Ammon's horn (tissue), 1 donor: ENCODE measurements around the gene MCHR1.
"Not testable (repeated sequence)": the region's sequence is repeated elsewhere in the genome, so short reads cannot be mapped to it uniquely, and the experiment has no call there.

Experiments used
- DNase-seq: peaks from one replicate; pipeline ENCODE4 v3.0.0-alpha.2; 2016; ENCODE audit warnings: low spot score

Gene MCHR1

DNA sequence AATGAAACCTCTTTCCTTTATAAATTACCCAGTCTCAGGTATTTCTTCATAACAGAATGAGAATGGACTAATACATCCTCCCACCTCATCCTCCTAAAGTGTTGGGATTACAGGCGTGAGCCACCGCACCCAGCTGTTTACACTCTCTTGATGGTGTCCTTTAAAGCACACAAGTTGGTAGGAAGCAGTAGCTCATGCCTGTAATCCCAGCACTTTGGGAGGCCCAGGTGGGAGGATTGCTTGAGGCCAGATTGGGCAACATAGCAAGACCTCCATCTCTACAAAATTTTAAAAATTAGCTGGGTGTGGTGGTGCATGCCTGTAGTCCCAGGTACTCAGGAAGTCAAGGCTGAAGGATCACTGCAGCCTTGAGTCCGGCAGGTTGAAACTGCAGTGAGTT, 23.3 kb upstream of the MCHR1 start:
- DNase-seq = not testable (repeated sequence)

DNA sequence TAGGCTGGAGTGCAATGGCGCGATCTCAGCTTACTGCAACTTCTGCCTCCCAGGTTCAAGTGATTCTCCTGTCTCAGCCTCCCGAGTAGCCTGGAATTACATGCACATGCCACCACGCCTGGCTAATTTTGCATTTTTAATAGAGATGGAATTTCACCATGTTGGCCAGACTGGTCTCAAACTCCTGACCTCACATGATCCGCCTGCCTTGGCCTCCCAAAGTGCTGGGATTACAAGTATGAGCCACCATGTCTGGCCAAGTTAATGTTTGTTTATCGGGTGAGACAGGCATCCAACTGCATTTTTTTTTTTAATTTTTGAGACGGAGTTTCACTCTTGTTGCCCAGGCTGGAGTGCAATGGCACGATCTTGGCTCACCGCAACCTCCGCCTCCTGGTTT, 22.6 kb upstream of the MCHR1 start:
- not testable (repeated sequence) for DNase-seq

DNA sequence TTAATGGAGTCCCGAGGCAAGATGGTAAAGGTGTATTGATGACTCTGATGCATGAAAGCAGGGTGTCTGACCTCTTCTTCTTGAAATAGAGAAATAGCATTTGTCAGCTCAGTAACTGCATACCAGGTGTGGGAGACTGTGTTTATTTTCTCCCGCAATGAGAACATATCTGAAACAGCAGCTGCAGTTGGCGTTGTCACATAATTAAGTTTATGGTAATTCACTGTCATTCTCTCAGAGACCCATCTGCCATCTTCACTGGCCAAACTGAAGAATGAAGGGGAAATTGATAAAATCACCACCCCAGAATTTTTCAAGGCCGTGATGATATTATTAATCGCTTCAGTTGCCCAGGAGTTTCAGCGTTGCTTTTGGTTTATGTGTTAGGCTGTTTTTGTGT, 20.1 kb upstream of the MCHR1 start:
- DNase-seq = no peak

DNA sequence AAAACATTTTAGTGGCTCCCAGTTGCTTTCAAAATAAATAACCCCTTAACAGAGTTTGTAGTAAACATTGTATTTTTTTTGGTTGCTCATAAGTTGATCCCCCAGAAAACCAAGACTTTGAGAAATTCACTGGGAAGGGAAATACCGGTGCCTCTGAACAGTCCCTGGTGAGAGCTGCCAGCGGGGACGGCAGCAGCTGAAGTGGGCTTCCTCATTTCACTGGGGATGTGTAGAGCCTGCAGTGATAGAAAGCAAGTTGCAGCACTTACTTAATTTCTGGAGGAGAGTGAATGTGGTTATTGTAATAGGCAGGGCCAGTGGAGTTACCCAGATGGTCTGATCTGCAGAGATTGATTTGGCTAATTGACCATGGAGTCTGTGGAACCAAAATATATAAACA, 18.6 kb upstream of the MCHR1 start:
- DNase-seq = no peak

DNA sequence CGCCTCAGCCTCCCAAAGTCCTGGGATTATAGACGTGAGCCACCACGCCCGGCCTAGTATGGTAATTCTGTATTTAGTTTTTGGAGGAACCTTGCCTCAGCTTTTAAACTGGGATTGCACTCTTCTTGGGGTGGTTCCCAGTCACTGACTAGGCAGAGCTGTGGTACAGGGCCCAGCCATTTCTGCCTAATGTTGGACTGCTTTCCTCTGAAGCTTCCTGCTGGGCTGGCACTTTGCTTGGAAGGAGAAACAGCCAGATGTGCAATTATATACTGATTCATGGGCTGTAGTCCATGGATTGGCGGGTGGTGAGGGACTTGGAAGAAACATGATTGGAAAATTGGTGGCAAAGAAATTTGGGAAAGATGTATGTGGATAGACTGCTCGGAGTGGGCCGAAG, 17.6 kb upstream of the MCHR1 start:
- no peak for DNase-seq

DNA sequence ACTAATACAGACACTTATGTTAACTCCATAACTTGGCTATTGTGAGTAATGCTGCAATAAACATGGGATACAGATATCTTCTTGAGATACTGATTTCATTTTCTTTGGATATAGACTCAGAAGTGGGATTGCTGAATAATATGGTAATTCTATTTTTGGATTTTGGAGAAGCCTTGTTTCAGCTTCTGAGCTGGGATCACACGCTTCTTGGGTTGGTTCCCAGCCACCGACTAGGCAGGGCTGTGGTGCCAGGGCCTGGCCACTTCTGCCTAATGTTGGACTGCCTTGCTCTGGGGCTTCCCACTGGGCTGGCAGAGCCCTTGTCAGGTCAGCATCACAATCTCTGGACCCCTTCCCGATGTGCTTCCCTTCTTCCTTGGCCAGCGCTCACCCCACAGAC, 14.0 kb upstream of the MCHR1 start:
- DNase-seq = peak; percentile 61

DNA sequence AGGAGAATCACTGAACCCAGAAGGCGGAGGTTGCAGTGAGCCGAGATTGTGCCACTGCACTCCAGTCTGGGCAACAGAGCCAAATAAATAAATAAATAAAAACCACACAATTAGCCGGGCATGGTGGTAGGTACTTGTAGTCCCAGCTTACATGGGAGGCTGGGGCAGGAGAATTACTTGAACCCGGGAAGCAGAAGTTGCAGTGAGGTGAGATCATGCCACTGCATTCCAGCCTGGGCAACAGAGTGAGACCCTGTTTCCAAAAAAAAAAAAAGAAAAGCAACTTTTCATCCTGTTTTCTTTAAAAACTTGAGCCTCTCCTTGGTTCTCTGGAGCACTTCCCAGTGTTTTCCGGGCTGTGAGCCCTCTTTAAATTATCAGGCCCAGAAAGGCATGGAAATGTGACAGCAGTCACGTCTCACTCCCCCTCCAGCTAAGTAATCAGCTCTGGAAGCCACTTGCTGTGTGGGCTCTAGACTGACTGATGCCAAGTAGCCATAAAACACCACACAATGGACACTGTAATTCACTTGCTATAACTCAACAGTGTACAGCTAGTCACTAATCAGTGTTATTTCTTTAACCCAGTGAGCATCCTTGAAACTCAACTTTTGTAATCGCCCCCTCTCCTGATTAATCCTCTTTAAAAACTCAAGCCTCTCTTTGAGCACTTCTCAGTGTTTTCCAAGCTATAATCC, 13.0 kb upstream of the MCHR1 start:
- no peak for DNase-seq

DNA sequence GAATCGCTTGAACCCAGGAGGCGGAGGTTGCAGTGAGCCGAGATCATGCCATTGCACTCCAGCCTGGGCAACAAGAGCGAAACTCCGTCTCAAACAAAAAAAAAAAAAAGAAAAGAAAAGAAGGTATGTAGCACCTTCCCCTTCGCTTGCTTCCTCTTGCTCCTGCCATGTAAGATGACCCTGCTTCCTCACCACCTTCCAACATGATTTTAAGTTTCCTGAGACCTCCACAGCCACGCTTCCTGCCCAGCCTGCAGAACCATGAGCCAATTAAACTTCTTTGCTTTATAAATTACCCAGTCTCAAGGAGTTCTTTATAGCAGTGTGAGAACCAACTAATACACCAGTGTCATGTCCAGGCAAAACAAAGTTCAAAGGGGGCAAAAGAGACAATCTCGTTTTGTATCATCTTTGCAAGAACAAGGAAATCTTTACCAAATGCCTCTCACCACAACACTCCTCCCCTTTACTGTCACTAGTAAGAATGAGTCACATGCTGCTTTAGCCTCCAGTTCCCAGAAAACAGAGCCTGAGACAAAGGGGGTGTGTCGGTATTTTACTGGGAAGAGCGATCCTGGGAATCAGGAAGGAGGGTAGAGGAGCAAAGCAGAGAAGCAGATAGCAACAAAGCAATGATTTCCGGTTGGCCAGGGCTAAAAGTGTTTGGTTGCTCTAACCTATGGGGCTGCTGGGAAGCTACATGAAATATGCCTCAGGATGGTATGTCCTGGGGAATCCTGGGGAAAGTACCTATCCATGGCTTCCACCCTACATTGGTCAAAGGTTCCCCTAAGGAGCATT, 10.5 kb upstream of the MCHR1 start:
- no peak for DNase-seq

DNA sequence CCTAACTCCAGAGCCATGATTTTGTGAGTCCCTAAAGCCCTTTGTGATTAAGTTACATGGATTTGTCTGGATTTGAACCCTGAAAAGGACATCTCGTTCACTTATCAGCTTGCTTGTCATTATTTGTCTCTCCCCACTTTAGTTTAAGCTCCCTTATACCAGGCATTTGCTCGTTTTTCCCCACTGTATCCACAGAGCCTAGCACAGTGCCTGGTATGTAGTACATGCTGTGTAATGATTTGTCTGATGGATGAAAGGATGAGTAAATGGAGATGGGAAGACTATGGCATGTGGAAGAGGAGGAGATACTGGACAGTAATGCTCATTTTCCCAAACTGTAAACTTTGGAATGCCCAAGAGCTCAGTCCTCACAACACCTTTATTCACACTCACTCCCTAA, 9.2 kb upstream of the MCHR1 start:
- DNase-seq = no peak

DNA sequence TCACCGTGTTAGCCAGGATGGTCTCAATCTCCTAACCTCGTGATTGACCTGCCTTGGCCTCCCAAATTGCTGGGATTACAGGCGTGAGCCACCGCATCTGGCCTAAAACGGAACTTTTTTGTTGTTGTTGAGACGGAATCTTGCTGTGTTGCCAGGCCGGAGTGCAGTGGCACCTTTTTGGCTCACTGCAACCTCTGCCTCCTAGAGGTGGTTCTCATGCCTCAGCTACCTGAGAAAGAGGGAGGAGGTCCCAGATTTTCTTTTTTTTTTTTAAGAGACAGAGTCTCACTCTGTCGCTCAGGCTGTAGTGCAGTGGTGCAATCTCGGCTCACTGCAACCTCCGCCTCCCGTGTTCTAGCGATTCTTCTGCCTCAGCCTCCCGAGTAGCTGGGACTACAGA, 7.9 kb upstream of the MCHR1 start:
- DNase-seq = no peak

DNA sequence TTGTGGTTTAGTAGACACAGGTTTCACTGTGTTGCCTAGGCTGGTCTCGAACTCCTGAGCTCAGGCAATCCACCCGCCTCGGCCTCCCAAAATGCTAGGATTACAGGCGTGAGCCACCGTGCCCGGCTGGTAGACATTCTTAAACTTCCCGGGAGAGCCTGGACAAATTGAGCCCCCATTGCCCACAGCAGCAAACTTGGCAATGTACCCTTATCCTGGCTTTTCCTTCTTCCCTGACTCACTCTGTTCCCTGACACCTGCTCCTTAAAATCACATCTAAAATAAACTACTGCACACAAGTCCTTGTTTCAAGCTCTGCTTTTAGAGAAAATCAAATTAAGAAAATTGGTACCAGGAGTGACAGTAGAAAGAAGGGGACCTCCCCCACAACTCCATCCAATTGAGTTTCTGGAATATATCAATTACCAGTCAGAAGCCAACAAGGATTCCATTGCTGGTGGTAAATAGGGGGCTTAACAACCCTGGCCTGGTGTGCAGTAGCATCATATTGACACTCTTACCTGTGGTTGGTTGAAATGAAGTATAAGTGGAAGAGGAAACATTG, 7.4 kb upstream of the MCHR1 start:
- no peak for DNase-seq

DNA sequence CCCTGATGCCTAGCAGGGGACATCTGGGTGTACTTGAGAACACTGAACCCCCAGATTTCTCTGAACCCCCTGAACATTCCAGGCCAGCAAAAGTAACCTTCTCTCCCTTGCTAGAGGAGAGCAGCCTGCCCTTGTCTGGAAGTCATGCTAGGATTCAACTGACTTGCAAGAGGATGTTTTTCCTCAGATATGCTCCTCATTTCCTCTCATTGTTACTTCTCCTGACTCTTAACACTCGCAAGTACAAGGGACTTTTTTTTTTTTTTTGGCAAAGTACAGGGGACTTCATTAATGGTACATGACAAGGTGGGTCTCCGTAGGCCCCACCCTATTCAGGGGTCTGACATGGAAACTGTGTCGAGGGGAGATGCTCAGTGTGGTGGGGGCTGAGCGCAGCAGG, 6.3 kb upstream of the MCHR1 start:
- no peak for DNase-seq

DNA sequence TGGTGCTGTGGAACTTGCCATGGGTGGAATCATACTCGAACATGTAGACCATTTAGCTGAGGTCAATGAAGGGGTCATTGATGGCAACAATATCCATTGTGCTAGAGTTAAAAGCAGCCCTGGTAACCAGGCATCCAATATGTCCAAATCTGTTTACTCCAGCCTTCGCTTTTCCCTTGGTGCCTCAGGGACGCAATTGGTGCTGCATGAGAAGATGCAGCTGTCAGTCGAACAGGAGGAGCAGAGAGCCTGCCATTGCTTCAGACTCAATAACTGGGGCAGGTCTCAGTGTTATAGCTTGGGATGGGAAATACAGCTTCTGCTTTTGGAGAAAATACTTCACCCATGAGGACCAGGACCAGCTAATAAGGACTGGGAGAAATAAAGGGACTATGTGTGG, 5.0 kb upstream of the MCHR1 start:
- DNase-seq = no peak

DNA sequence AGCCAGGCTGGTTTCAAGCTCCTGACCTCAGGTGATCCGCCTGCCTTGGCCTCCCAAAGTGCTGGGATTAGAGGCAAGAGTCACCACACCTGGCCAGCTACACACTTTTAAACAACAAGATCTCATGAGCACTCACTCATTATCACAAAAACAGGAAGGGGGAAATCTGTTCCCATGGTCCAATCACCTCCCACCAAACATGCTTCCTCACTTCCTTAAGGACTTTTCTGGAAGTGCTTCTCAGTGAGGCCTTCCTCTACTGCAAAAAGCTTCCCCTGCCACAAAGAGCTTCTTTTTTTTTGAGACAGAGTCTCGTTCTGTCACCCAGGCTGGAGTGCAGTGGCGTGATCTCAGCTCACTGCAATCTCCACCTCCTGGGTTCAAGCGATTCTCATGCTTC, 3.1 kb upstream of the MCHR1 start:
- DNase-seq = not testable (repeated sequence)

DNA sequence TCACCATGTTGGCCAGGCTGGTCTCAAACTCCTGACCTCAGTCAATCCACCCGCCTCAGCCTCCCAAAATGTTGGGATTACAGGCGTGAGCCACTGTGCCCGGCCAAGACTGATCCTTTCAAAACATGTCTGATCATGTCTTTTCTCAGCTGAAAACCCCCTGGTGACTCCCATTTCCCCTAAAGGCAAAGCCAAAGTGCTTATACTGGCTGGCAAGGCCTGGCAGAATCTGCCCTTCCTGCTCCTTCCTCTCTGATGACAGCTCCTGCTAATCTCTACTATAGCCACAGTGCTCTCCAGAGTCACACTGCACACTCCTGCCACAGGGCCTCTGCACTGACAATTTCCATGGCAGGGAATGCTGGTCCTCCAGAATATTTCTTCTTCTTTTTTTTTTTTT, 2.6 kb upstream of the MCHR1 start:
- DNase-seq = no peak

DNA sequence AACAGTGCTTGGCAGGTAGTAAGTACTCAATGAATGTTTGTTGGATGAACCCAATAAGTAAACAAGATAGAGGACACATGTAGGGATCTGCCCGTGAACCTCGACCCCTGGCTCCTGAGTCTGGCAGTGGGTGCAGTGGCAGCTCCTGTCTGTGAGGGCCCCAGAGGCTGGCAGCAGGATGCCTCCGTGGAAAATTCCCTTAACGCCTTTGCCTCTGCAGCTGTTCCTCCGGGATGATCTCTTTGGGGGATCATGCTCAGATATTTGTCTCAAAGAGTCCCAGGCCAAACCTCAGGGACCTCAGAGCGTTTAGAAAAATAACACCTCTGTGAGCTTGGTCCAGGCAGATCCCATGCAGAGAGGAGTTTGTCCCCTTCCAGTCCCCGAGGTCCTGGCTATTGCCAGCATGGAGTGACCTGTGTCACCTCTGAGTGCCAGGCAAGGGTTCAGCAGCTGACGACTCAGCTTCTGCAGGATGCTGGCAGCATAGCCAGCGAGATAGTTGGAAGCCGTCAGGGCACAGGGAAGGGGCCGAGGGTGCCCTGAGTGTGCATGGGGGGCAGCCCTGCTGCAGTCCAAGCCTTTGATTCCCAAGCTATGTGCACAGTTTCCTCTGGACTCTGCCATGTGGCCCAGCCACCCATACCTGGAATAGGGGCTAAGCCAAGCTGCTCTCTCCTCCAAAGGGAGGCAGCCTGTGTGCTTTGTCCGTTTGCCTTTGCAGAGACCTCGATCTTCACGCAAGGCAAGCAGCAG, 613 bp upstream of the MCHR1 start:
- no peak for DNase-seq

DNA sequence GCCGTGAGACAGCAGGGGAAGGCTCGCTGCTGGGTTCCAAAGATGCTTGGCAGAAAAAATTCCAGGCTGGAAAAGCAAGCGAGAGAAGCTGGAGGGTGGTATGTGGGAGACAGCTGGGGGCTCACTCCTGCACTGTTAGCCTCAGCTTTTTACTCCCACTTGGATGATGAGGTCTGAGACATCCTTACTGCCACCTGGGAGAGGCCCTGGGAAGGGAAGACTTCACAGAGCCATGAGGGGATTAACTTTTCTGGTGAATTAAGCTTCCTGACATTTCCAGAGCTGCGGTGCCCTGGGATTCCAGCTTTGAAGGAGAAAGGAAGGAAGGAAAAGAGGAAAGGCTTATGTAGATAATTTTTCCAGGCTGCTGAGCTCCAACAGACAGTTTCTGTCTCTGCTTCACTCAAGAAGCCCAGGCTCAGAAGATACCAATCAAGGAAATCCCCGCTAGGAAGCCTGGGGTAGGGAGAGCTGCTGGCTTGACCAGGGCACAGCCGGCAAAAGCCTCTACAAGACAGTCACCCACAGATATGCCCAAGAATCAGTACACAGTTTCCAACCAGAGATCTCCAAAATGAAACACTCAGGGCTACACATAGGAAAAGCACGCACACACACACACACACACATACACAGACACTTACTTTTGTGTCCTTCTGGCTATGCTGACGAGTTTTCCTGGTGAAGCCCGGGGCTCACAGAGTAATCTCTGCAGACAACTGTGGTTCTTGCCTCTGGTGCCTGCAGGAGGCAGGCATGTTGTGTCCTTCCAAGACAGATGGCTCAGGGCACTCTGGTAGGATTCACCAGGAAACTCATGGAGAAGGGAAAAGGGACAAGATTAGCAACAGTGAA, 907 bp downstream of the MCHR1 start:
- DNase-seq = no peak

DNA sequence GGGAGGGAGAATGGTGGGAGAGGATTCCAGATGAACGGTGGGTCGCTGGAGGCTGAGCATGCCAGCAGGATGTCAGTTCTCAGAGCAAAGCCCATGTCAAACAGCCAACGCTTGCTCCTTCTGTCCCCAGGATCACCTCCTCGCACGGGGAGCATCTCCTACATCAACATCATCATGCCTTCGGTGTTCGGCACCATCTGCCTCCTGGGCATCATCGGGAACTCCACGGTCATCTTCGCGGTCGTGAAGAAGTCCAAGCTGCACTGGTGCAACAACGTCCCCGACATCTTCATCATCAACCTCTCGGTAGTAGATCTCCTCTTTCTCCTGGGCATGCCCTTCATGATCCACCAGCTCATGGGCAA, 1.5 kb downstream of the MCHR1 start:
- DNase-seq = no peak

DNA sequence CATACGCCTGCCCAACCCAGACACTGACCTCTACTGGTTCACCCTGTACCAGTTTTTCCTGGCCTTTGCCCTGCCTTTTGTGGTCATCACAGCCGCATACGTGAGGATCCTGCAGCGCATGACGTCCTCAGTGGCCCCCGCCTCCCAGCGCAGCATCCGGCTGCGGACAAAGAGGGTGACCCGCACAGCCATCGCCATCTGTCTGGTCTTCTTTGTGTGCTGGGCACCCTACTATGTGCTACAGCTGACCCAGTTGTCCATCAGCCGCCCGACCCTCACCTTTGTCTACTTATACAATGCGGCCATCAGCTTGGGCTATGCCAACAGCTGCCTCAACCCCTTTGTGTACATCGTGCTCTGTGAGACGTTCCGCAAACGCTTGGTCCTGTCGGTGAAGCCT, 2.2 kb downstream of the MCHR1 start:
- no peak for DNase-seq

DNA sequence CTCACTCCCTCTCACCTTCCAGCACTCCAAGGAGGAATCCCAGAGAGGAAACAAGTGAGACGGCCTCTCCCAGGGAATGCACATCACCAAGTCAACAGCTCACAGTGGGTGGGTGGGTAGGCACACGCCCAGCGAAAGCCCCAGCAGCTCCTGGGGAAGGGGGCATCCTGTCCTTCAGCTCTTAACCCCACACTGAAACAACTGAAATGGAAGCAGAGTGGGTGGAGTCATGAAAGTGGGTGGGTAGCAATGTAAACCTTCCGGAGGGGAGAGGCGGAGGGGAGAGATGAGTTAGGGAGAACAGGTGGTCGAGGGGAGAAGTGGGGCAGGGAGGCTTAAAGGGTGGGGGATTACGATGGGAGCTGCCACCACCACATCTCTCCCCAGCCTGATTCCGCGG, 5.4 kb downstream of the MCHR1 start:
- no peak for DNase-seq

DNA sequence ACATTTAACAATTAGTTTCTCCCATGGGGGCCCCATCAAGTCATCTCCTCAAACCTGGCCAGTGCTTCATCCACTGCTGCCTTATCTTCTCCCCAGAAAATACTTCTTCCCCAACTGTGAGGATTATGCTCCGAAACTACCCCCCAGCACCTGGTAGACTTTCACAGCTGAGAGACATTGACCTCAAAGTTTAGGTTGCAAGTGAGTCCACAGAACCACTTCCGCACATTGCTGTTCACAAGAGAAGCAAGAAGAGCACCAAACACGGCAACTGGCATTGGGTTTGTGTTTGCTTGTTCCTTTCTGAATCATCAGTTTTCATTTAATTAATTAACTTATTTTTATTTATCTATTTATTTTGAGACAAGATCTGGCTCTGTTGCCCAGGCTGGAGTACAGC, 6.1 kb downstream of the MCHR1 start:
- no peak for DNase-seq

DNA sequence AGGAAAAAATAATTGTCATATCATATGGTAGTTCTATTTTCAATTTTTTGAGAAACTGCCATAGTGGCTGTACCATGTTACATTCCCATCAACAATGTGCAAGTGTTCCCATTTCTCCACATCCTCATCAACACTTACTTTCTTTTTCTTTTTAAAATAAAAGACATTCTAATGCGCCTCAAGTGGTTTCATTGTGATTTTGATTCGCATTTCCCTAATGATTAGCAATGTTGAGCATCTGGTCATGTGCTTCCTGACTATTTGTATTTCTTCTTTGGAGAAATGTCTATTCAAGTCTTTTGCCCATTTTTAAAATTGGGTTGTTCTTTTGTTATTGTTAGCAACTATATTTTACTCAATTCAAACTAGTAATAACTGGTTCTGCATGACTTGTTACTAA, 8.4 kb downstream of the MCHR1 start:
- DNase-seq = no peak
